ENCODE data around the gene INTS14.

INTS14 gene

DNA sequence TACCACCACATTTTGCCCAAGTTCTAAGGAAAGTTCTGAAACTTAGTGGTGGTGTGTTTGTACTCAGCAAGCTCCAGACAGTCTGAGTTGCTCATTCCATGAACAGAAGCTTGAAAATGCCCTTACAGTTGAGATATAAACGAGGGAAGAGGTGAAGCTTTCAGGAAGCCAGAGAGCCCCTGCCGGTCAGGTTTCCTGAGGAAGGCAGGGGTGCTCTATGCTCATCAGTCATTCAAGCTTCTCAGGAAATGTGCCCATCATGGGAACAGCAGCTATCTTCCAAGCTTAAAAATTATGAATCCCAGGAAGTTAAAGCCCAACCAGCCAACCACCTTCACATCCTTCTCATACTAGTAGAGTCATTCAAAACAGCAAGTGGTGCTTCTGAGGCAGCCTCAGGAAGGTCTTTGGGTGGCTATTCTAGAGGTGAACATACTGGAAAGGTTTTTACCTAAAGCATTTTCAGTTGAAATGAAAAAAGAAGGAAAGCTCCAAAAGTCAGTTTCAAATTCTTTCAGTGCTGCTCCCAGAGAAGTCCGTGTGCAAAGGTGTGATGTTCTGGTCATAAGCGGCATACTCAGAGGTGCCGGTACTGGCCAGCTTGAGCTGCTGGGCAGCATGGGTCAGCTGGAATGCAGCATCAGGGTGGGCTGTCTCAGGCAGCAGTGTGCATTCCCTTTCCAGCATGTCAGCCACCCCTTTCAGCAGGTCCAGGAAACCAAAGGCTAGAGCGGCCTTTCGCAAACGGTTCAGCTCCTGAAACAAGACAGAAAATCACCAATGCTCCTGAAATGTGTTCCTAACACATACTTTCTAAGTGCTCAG, 31.8 kb downstream of the INTS14 start:
- Histone ChIP-seq H3K4me1 (ENCODE audit: insufficient read depth, low read length) (peaks cover 6% of the 10 kb centered on the region; the same call in 1 of the 2 replicates), H3K27ac (ENCODE audit: low read depth, low read length) (peak overlapping the region; percentile 33), H3K9me3 (ENCODE audit: insufficient read depth, low read depth, low read length) (no peaks in the 10 kb centered on the region), H3K9ac (ENCODE audit: low read depth, low read length) (no peak overlapping the region), H3K4me3 (ENCODE audit: low read length) (no peak overlapping the region), H3K36me3 (ENCODE audit: insufficient read depth, low read length) (peaks cover 90% of the 10 kb centered on the region), H3K27me3 (ENCODE audit: insufficient read depth, low read length) (no peaks in the 10 kb centered on the region)
- WGBS, result 82% methylated on average over 8 of the region's 8 CpGs

DNA sequence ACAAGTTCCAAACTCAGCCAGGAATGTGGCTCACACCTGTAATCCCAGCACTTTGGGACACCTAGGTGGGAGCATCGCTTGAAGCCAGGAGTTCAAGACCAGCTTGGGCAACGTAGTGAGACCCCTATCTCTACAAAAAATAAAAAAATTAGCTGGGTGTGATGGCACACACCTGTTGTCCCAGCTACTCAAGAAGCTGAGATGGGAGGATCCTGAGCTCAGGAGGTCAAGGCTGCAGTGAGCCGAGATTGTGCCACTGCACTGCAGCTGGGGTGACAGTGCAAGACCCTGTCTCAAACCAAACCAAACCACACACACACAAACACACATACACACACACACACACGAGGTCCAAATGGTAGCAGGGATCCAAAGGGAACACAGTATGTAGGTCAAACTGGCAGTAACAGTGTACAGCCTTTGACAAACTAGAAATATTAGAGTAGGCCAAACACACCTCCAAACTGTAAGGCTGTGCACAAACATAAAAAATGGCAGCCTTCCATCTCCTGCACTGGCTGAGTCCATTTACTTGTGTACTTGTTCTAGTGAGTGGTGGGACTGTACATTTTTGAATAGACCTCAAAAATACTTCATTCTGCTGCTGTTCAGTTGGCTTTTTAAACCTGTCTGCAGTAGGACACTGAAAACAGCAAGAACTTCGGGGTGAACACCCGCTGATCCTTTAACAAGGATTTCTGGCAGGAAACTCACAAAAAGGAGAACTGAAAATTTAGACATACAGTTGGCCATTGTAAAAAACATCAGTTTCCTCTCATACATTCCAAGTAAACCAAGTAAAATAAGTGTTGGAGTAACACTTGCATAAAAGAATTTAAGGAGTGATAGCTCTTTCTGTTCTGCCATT, 33.6 kb downstream of the INTS14 start:
- 91% methylated on average over 6 of the region's 6 CpGs for WGBS
- Histone ChIP-seq H3K27ac (ENCODE audit: low read depth, low read length) (no peak overlapping the region), H3K4me1 (ENCODE audit: insufficient read depth, low read length) (peaks cover 6% of the 10 kb centered on the region; the same call in 1 of the 2 replicates), H3K9me3 (ENCODE audit: insufficient read depth, low read depth, low read length) (no peaks in the 10 kb centered on the region), H3K9ac (ENCODE audit: low read depth, low read length) (no peak overlapping the region), H3K4me3 (ENCODE audit: low read length) (no peak overlapping the region), H3K36me3 (ENCODE audit: insufficient read depth, low read length) (peaks cover 90% of the 10 kb centered on the region), H3K27me3 (ENCODE audit: insufficient read depth, low read length) (no peaks in the 10 kb centered on the region)

DNA sequence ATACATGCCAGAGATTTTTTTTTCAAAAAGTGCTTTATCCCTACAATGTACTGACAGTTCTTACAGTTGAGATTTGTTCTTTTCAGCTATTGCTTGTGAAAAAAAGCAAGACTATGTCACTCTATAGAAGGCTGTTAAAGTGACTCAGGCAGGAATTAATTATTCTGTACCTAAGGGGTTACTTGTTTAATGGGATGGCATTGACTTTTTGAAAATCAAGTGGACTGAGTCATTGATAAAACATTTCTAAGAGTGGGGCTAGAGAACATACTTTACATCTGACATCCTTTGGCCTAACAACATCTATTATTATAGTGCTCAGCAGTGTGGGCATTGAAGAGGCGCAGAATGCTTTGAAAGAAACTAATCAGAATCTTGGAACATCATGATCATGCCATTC, 34.3 kb downstream of the INTS14 start:
- H3K9ac ChIP-seq (ENCODE audit: low read depth, low read length), result no peak overlapping the region
- 90% methylated on average over 1 of the region's 1 CpG for WGBS
- H3K36me3 ChIP-seq (ENCODE audit: insufficient read depth, low read length), result peaks cover 91% of the 10 kb centered on the region
- H3K9me3 ChIP-seq (ENCODE audit: insufficient read depth, low read depth, low read length), result no peaks in the 10 kb centered on the region
- no peak overlapping the region for H3K27ac ChIP-seq (ENCODE audit: low read depth, low read length)
- no peaks in the 10 kb centered on the region for H3K27me3 ChIP-seq (ENCODE audit: insufficient read depth, low read length)
- no peak overlapping the region for H3K4me3 ChIP-seq (ENCODE audit: low read length)
- H3K4me1 ChIP-seq (ENCODE audit: insufficient read depth, low read length), result peaks cover 6% of the 10 kb centered on the region; the same call in 1 of the 2 replicates

DNA sequence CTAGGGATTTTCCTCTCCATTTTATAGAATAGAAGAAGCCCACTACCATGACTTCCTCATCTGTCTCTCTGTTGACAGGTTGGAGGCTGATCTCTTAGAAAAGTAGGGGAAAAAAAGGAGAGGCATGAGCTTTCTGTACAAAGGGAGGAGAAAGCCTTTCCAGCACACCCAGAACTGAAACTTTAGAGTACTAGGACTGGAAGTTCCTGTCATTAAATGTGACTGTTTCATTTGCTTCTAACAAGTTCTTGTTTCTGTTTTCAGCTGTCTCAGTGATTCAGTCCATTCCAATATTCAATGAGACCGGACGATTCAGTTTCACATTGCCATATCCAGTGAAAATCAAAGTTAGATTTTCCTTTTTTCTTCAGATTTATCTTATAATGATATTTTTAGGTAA, 39.0 kb downstream of the INTS14 start:
- peaks cover 3% of the 10 kb centered on the region; the same call in 1 of the 2 replicates for H3K9me3 ChIP-seq (ENCODE audit: insufficient read depth, low read depth, low read length)
- no peaks in the 10 kb centered on the region for H3K27me3 ChIP-seq (ENCODE audit: insufficient read depth, low read length)
- no peak overlapping the region for H3K9ac ChIP-seq (ENCODE audit: low read depth, low read length)
- H3K4me1 ChIP-seq (ENCODE audit: insufficient read depth, low read length), result no peaks in the 10 kb centered on the region
- WGBS, result 94% methylated on average over 2 of the region's 2 CpGs
- H3K4me3 ChIP-seq (ENCODE audit: low read length), result no peak overlapping the region
- peaks cover 93% of the 10 kb centered on the region for H3K36me3 ChIP-seq (ENCODE audit: insufficient read depth, low read length)
- no peak overlapping the region for H3K27ac ChIP-seq (ENCODE audit: low read depth, low read length)

DNA sequence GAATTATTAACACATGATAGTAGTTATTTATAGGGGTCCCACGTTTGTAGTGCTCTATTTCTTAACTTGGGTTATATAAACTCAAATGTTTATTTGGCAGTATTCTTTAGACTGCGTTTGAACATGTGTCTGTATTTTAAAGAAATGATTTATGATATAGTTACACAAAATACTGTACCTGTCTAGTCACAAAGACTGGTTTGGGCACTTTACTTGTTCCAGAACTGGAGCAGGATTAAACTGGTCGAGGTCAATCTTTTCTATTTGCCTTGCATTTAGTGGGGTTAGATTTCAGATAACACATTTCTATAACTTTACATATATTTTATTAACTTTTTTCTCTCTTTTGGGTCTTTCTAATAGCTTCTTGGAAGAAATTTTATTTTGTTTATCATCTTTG, 41.2 kb downstream of the INTS14 start:
- Histone ChIP-seq H3K4me1 (ENCODE audit: insufficient read depth, low read length) (no peaks in the 10 kb centered on the region), H3K27ac (ENCODE audit: low read depth, low read length) (no peak overlapping the region), H3K9me3 (ENCODE audit: insufficient read depth, low read depth, low read length) (peaks cover 15% of the 10 kb centered on the region; the same call in 1 of the 2 replicates), H3K9ac (ENCODE audit: low read depth, low read length) (no peak overlapping the region), H3K4me3 (ENCODE audit: low read length) (no peak overlapping the region), H3K36me3 (ENCODE audit: insufficient read depth, low read length) (peaks cover 98% of the 10 kb centered on the region), H3K27me3 (ENCODE audit: insufficient read depth, low read length) (no peaks in the 10 kb centered on the region)
- WGBS, result 83% methylated on average over 2 of the region's 3 CpGs

DNA sequence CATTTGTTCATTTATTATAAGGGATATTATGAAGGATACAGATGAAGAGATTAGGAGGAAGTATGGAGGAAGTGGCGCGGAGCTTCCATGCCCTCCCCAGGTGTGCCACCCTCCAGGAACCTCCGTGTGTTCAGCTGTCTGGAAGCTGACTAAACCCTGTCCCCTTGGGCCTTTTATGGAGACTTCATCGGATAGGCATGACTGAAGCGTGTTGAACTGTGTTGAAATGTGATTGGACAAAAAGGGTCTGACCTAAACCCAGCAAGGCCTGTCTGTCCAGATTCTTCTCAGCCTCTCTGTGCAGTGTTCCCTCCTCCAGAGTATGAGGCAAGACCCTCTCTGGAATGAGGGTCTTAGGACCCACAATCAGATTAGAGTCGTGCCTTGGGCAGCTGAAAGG, 49.0 kb downstream of the INTS14 start:
- peaks cover 13% of the 10 kb centered on the region; the same call in 1 of the 2 replicates for H3K9me3 ChIP-seq (ENCODE audit: insufficient read depth, low read depth, low read length)
- no peaks in the 10 kb centered on the region for H3K27me3 ChIP-seq (ENCODE audit: insufficient read depth, low read length)
- WGBS, result 92% methylated on average over 6 of the region's 6 CpGs
- H3K4me3 ChIP-seq (ENCODE audit: low read length), result no peak overlapping the region
- no peak overlapping the region for H3K27ac ChIP-seq (ENCODE audit: low read depth, low read length)
- H3K9ac ChIP-seq (ENCODE audit: low read depth, low read length), result no peak overlapping the region
- H3K36me3 ChIP-seq (ENCODE audit: insufficient read depth, low read length), result peaks cover 98% of the 10 kb centered on the region
- H3K4me1 ChIP-seq (ENCODE audit: insufficient read depth, low read length), result no peaks in the 10 kb centered on the region

DNA sequence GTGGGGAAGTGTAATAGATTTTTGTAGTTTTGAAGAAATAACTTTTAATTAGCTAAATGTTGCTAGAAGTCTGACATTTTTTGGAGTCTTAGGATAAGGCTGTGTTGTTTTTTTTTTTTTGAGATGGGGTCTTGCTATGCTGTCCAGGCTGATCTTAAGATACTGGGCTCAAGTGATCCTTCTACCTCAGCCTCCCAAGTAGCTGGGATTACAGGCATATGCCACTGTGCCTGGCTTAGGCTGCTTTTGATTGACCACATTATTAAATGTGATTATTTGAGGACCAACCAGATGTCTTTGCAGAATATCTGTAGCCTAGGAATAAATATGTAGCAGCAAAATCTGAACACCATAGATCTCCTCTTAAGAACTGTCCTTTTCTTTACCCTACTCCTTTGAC, 51.0 kb downstream of the INTS14 start:
- Histone ChIP-seq H3K9me3 (ENCODE audit: insufficient read depth, low read depth, low read length) (0 out of 2 replicates have a peak, but pooled peaks cover 2% of the 10 kb centered on the region), H3K27me3 (ENCODE audit: insufficient read depth, low read length) (no peaks in the 10 kb centered on the region), H3K4me3 (ENCODE audit: low read length) (no peak overlapping the region), H3K27ac (ENCODE audit: low read depth, low read length) (no peak overlapping the region), H3K4me1 (ENCODE audit: insufficient read depth, low read length) (no peaks in the 10 kb centered on the region), H3K36me3 (ENCODE audit: insufficient read depth, low read length) (peaks cover 98% of the 10 kb centered on the region), H3K9ac (ENCODE audit: low read depth, low read length) (no peak overlapping the region)

DNA sequence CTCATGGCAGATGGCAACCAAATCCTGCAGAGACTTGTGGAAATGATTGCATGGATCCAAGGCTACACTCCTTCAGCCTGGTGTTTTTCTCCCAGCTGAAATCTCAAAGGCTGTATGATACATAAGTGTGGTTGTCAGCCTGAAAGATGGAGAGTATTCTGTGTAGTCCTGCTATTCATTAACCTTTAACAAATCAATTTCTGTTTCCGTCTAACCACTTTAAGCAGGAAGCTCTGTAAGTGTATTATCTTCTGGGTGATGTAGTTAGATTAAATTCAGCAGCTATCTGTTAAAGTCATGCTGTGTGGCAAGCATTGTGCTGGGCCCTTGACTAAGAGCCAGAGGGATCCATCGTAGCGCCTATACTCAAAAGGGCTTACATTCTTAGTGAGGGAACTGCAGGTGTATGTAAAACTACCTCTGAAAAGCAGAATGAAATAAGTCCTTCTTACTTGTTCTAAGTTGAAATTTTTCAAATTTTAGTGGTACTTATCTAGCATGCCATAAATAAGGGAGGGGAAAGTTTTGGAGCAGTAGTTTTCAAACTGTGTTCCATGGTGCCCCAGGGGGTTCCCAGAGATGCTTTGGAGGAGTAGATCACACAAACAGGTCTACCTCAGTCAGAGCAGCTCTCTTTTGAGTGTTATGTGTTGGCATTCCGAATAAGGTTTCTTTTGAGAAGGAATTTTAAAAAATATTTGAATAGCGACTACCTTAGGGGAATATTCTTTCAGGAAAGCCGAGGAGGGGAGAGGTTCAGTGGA, 51.8 kb downstream of the INTS14 start:
- no peaks in the 10 kb centered on the region for H3K27me3 ChIP-seq (ENCODE audit: insufficient read depth, low read length)
- WGBS, result 94% methylated on average over 6 of the region's 6 CpGs
- H3K4me3 ChIP-seq (ENCODE audit: low read length), result no peak overlapping the region
- H3K9me3 ChIP-seq (ENCODE audit: insufficient read depth, low read depth, low read length), result 0 out of 2 replicates have a peak, but pooled peaks cover 1% of the 10 kb centered on the region
- H3K27ac ChIP-seq (ENCODE audit: low read depth, low read length), result no peak overlapping the region
- no peaks in the 10 kb centered on the region for H3K4me1 ChIP-seq (ENCODE audit: insufficient read depth, low read length)
- H3K36me3 ChIP-seq (ENCODE audit: insufficient read depth, low read length), result peaks cover 96% of the 10 kb centered on the region
- H3K9ac ChIP-seq (ENCODE audit: low read depth, low read length), result no peak overlapping the region

DNA sequence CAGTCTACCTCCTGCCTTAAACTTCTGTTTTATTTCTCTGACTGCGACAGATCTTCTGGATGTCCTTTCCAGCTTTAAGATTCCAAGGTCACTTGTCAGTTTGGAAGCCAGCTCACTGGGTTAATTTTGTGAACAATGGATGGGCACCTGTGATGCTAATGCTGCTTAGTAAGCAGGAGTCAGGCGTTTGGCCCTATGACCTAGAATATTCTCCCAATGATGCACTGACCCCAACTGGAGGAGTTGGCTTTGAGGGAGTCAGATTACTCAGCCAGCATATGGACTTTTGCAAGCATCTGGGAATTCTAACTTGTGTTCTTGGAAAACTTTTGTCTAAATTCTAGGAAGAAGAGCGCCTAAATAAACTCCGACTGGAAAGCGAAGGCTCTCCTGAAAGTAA, 52.6 kb downstream of the INTS14 start:
- Histone ChIP-seq H3K4me3 (ENCODE audit: low read length) (no peak overlapping the region), H3K9ac (ENCODE audit: low read depth, low read length) (no peak overlapping the region), H3K4me1 (ENCODE audit: insufficient read depth, low read length) (no peaks in the 10 kb centered on the region), H3K27ac (ENCODE audit: low read depth, low read length) (no peak overlapping the region), H3K27me3 (ENCODE audit: insufficient read depth, low read length) (no peaks in the 10 kb centered on the region), H3K36me3 (ENCODE audit: insufficient read depth, low read length) (peaks cover 96% of the 10 kb centered on the region), H3K9me3 (ENCODE audit: insufficient read depth, low read depth, low read length) (no peaks in the 10 kb centered on the region)
- WGBS, result 94% methylated on average over 5 of the region's 5 CpGs

DNA sequence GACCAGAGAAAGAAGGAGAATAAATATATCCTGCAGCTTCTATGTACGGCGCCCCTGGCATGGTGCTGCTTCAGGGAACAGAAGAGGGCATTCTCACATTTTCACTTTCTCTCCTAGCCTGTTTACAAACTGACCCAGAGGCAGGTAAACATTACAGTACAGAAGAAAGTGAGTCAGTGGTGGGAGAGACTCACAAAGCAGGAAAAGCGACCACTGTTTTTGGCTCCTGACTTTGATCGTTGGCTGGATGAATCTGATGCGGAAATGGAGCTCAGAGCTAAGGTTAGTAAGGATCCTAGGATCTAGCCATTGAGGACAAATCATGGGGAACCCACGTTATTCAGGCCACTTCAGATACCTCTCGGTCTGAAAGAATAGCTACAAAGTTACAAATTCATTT, 54.3 kb downstream of the INTS14 start:
- no peak overlapping the region for H3K27ac ChIP-seq (ENCODE audit: low read depth, low read length)
- peaks cover 89% of the 10 kb centered on the region for H3K36me3 ChIP-seq (ENCODE audit: insufficient read depth, low read length)
- no peaks in the 10 kb centered on the region for H3K4me1 ChIP-seq (ENCODE audit: insufficient read depth, low read length)
- H3K4me3 ChIP-seq (ENCODE audit: low read length), result no peak overlapping the region
- 97% methylated on average over 7 of the region's 7 CpGs for WGBS
- no peaks in the 10 kb centered on the region for H3K27me3 ChIP-seq (ENCODE audit: insufficient read depth, low read length)
- H3K9ac ChIP-seq (ENCODE audit: low read depth, low read length), result no peak overlapping the region
- no peaks in the 10 kb centered on the region for H3K9me3 ChIP-seq (ENCODE audit: insufficient read depth, low read depth, low read length)
